CD14-positive monocyte (primary cell): Measurements from ENCODE around the gene CPLANE2. TPM values are rescaled to one million over a fixed set of nuclear protein-coding genes. Genes with fewer than 3 reads are reported as not detected.

Experiments
- DNase-seq, 3 donors: peaks; one replicate each; pipeline ENCODE4 v3.0.0-alpha.2; 2011 to 2022
- H2AFZ ChIP-seq: 2 replicates; pipeline ENCODE4 v1.6.0; 2012; ENCODE audit warnings: mild to moderate bottlenecking, low read depth, low read length, inconsistent platforms; ENCODE audit not compliant: insufficient read depth, poor library complexity, severe bottlenecking
- H3K27ac ChIP-seq, 2 donors: 1 replicate in 1 of 2; 2 replicates in 1 of 2; pipeline ENCODE4 v1.5.1; 2012 to 2013; ENCODE audit warnings: low read length in 2 of 2, control low read depth in 1 of 2, inconsistent platforms in 1 of 2, low read depth in 1 of 2, mild to moderate bottlenecking in 1 of 2
- H3K27me3 ChIP-seq, 2 donors: one replicate each; pipeline versions ENCODE4 v1.6.0 to v1.6.1; 2011 to 2013; ENCODE audit warnings: low read length in 2 of 2; ENCODE audit not compliant: control insufficient read depth in 2 of 2, insufficient read depth in 2 of 2
- H3K36me3 ChIP-seq, 2 donors: replicated peaks in 1 of 2; 1 replicate in 1 of 2; 2 replicates in 1 of 2; pipeline versions ENCODE4 v1.5.1 to v1.6.1; 2012 to 2013; ENCODE audit warnings: low read length in 2 of 2, control low read depth in 1 of 2, inconsistent platforms in 1 of 2, mild to moderate bottlenecking in 1 of 2; ENCODE audit not compliant: insufficient read depth in 2 of 2, control insufficient read depth in 1 of 2
- H3K4me1 ChIP-seq, 2 donors: 1 replicate in 1 of 2; 2 replicates in 1 of 2; pipeline versions ENCODE4 v1.5.1 to v1.6.1; 2012 to 2013; ENCODE audit warnings: low read length in 2 of 2, control low read depth in 1 of 2, inconsistent platforms in 1 of 2, mild to moderate bottlenecking in 1 of 2, moderate library complexity in 1 of 2; ENCODE audit not compliant: insufficient read depth in 2 of 2, control insufficient read depth in 1 of 2
- H3K4me2 ChIP-seq: replicated peaks from 2 replicates; pipeline ENCODE3; 2012; ENCODE audit warnings: low read length, moderate library complexity, mild to moderate bottlenecking; ENCODE audit not compliant: poor library complexity, severe bottlenecking; ENCODE audit errors: extremely low read depth
- H3K4me3 ChIP-seq, 3 experiments: fragments of 200-600 bp in 1 of 3; sonication (generic) in 1 of 3; replicated peaks in 1 of 3; 1 replicate in 2 of 3; 2 replicates in 1 of 3; pipeline ENCODE4 v1.5.1; 2011 to 2013; ENCODE audit warnings: low read length in 3 of 3, mild to moderate bottlenecking in 3 of 3, control low read depth in 2 of 3, low read depth in 2 of 3, inconsistent platforms in 1 of 3, moderate library complexity in 1 of 3
- H3K79me2 ChIP-seq: 2 replicates; pipeline ENCODE4 v1.6.0; 2012; ENCODE audit warnings: mild to moderate bottlenecking, control low read depth, inconsistent platforms, low read length, moderate library complexity; ENCODE audit not compliant: insufficient read depth
- H3K9ac ChIP-seq: 2 replicates; pipeline ENCODE4 v1.6.0; 2017; ENCODE audit warnings: low read length, mild to moderate bottlenecking; ENCODE audit not compliant: insufficient read depth, poor library complexity, severe bottlenecking
- H3K9me3 ChIP-seq, 2 donors: replicated peaks in 1 of 2; 1 replicate in 1 of 2; 2 replicates in 1 of 2; pipeline versions ENCODE4 v1.5.1 to v1.6.1; 2012 to 2013; ENCODE audit warnings: low read length in 2 of 2, control low read depth in 1 of 2; ENCODE audit not compliant: control insufficient read depth in 1 of 2, insufficient read depth in 1 of 2
- H4K20me1 ChIP-seq: 2 replicates; pipeline ENCODE4 v1.6.0; 2012; ENCODE audit warnings: mild to moderate bottlenecking, low read length, control low read depth, moderate library complexity; ENCODE audit not compliant: insufficient read depth
- H3K27ac Mint-ChIP-seq, 7 donors: one replicate each; pipeline ENCODE4 v1.8.0; 2020; ENCODE audit warnings: mild to moderate bottlenecking in 7 of 7, mixed read lengths in 7 of 7, moderate library complexity in 6 of 7, inconsistent platforms in 2 of 7
- H3K27me3 Mint-ChIP-seq, 3 donors: one replicate each; pipeline ENCODE4 v1.8.0; 2021 to 2022; ENCODE audit warnings: low read depth in 3 of 3, mild to moderate bottlenecking in 3 of 3, mixed read lengths in 3 of 3, moderate library complexity in 3 of 3, inconsistent platforms in 1 of 3
- H3K36me3 Mint-ChIP-seq, 2 donors: one replicate each; pipeline ENCODE4 v1.8.0; 2020; ENCODE audit warnings: mixed read lengths in 2 of 2, inconsistent platforms in 1 of 2, mild to moderate bottlenecking in 1 of 2
- H3K4me1 Mint-ChIP-seq: one replicate; pipeline ENCODE4 v1.8.0; 2020; ENCODE audit warnings: mild to moderate bottlenecking, mixed read lengths
- H3K4me3 Mint-ChIP-seq, 2 donors: one replicate each; pipeline ENCODE4 v1.8.0; 2020; ENCODE audit warnings: mild to moderate bottlenecking in 2 of 2, mixed read lengths in 2 of 2, moderate library complexity in 1 of 2
- H3K9me3 Mint-ChIP-seq, 7 donors: one replicate each; pipeline ENCODE4 v1.8.0; 2020 to 2022; ENCODE audit warnings: mixed read lengths in 7 of 7, mild to moderate bottlenecking in 6 of 7, moderate library complexity in 6 of 7, inconsistent platforms in 2 of 7
- CTCF ChIP-seq: fragments of 200-600 bp; IDR thresholded peaks from one replicate; pipeline ENCODE4 v1.8.0; 2022; ENCODE audit warnings: antibody characterized with exemption, mild to moderate bottlenecking
- WGBS: methylation state at CpG from one replicate; pipeline ENCODE4 v1.1.5; 2013; ENCODE audit warnings: missing lambda C conversion rate; ENCODE audit not compliant: insufficient coverage; 5-methylcytosine and 5-hydroxymethylcytosine counted together
- intact Hi-C, 2 donors: fragments of 100-400 bp; cut with micrococcal nuclease; formaldehyde crosslinking; loops; one replicate each; pipeline versions ENCODE4 v1.15.0 to v1.15.1; 2023
- polyA plus RNA-seq, 3 donors: library from polyadenylated mRNA; depleted of rRNA in 1 of 3; unstranded in 2 of 3; stranded (reverse) in 1 of 3; fragments of 300-500 nt in 2 of 3; fragments of >200 nt in 1 of 3; fragmentation: Illumina TruSeq in 2 of 3; gene quantifications; 1 replicate in 2 of 3; 2 replicates in 1 of 3; pipeline ENCODE4 v1.2.3, GENCODE V29; 2012 to 2021

The CPLANE2 gene
- polyA plus RNA-seq, 3 donors, result 0.54 to 1.7 (median 1.4) TPM

GRCh38 chr1:16262067-16262466 lies 25.1 kb upstream of the CPLANE2 start:
- Mint-ChIP-seq H3K27me3 (no peaks in the 10 kb centered on the region), H3K4me1 (peaks cover 2% of the 10 kb centered on the region), H3K9me3 (no peaks in the 10 kb centered on the region), H3K27ac (no peak overlapping the region), H3K4me3 (no peak overlapping the region), H3K36me3 (peaks cover 8 to 19% of the 10 kb centered on the region in 2 donors)
- H3K4me3 ChIP-seq, result no peak overlapping the region
- H4K20me1 ChIP-seq, result peaks cover 88% of the 10 kb centered on the region
- WGBS, result no CpG with 5 or more reads among the region's 1 CpG
- no peaks in the 10 kb centered on the region for H3K27me3 ChIP-seq
- no peaks in the 10 kb centered on the region for H3K4me1 ChIP-seq
- peaks cover 8% of the 10 kb centered on the region for H3K79me2 ChIP-seq
- no peak for DNase-seq
- H3K4me2 ChIP-seq, result no peak overlapping the region
- H3K9me3 ChIP-seq, result no peaks in the 10 kb centered on the region
- no peak overlapping the region for H3K27ac ChIP-seq
- no peak for TF ChIP-seq CTCF
- H2AFZ ChIP-seq, result no peak overlapping the region
- no peak overlapping the region for H3K9ac ChIP-seq
- peaks cover 3 to 39% of the 10 kb centered on the region in 2 donors for H3K36me3 ChIP-seq
- intact Hi-C loops, result no loop called here

- no peaks in the 10 kb centered on the region for H3K9me3 Mint-ChIP-seq
- Histone ChIP-seq H3K27ac (no peak overlapping the region), H3K27me3 (no peaks in the 10 kb centered on the region), H3K9me3 (no peaks in the 10 kb centered on the region), H2AFZ (no peak overlapping the region), H3K9ac (no peak overlapping the region), H3K4me3 (no peak overlapping the region), H3K4me1 (no peaks in the 10 kb centered on the region), H4K20me1 (peaks cover 83% of the 10 kb centered on the region), H3K4me2 (no peak overlapping the region), H3K36me3 (peaks cover 11 to 42% of the 10 kb centered on the region in 2 donors), H3K79me2 (peaks cover 8% of the 10 kb centered on the region)
- no peak for DNase-seq
- peaks cover 16 to 27% of the 10 kb centered on the region in 2 donors for H3K36me3 Mint-ChIP-seq
- no peaks in the 10 kb centered on the region for H3K4me1 Mint-ChIP-seq
- no peak overlapping the region for H3K4me3 Mint-ChIP-seq
- intact Hi-C loops, result no loop called here
- TF ChIP-seq CTCF, result no peak
- no peaks in the 10 kb centered on the region for H3K27me3 Mint-ChIP-seq
- peak overlapping the region in 3 of 7 donors; percentile 33 to 66 (median 45) for H3K27ac Mint-ChIP-seq
- WGBS, result no CpG with 5 or more reads among the region's 1 CpG
These were observed 23.8 kb upstream of the CPLANE2 start for GRCh38 chr1:16260814-16261213.
